Measurements from ENCODE around the gene LRRC4.

GRCh38 chr7:128066395-128066794 is 35.2 kb upstream of the LRRC4 start:
- TF ChIP-seq POLR2AphosphoS5 (IDR thresholded peaks at IDR 0.05; ENCODE audit: low read depth) (no peak), CTCF (IDR thresholded peaks at IDR 0.05; ENCODE audit: insufficient read depth, low read length) (no peak)
